Right kidney (tissue), 1 donor: Measurements from ENCODE around the gene ZBTB46.

Source experiments
- DNase-seq: peaks from one replicate; pipeline ENCODE4 v3.0.0-alpha.2; 2016

ZBTB46 gene

GRCh38 chr20:63705232-63706026 is 125.6 kb downstream of the ZBTB46 start:
- DNase-seq = no peak

- no peak for DNase-seq
Measured at GRCh38 chr20:63704749-63705117, 126.3 kb downstream of the ZBTB46 start.

- no peak for DNase-seq
Measured at GRCh38 chr20:63703976-63704748, 126.9 kb downstream of the ZBTB46 start.

GRCh38 chr20:63703471-63703975 is 127.5 kb downstream of the ZBTB46 start:
- DNase-seq = no peak

- DNase-seq = no peak
Measured at GRCh38 chr20:63702751-63703470, 128.2 kb downstream of the ZBTB46 start.

GRCh38 chr20:63702036-63702665 is 128.9 kb downstream of the ZBTB46 start:
- no peak for DNase-seq

- no peak for DNase-seq
Measured at GRCh38 chr20:63701329-63702035, 129.6 kb downstream of the ZBTB46 start.

- no peak for DNase-seq
Measured at GRCh38 chr20:63701051-63701328, 130.1 kb downstream of the ZBTB46 start.

- no peak for DNase-seq
Measured at GRCh38 chr20:63700199-63701050, 130.6 kb downstream of the ZBTB46 start.

GRCh38 chr20:63699466-63700198 is 131.4 kb downstream of the ZBTB46 start:
- no peak for DNase-seq

GRCh38 chr20:63698739-63699465 is 132.2 kb downstream of the ZBTB46 start:
- DNase-seq = no peak

- no peak for DNase-seq
Measured at GRCh38 chr20:63697868-63698545, 133.1 kb downstream of the ZBTB46 start.

- DNase-seq = no peak
Measured at GRCh38 chr20:63697357-63697867, 133.7 kb downstream of the ZBTB46 start.

GRCh38 chr20:63696628-63697356 is 134.3 kb downstream of the ZBTB46 start, which contains the start of gene TNFRSF6B:
Gene TNFRSF6B (plus strand): TSS chr20:63696652. CDS start chr20:63696768, 116 bp downstream.
- DNase-seq = peak; percentile 68

GRCh38 chr20:63696306-63696627 is 134.8 kb downstream of the ZBTB46 start:
- no peak for DNase-seq

GRCh38 chr20:63695424-63696305 is 135.4 kb downstream of the ZBTB46 start:
- no peak for DNase-seq
